PFSK-1 (cell line): ENCODE results near the gene KHDC3L.

Experiments used
- POLR2AphosphoS5 ChIP-seq: IDR thresholded peaks from 2 replicates; pipeline ENCODE4 v1.6.1; 2012; ENCODE audit warnings: low read depth, mild to moderate bottlenecking, control low read depth, low read length, moderate library complexity
- REST ChIP-seq, 2 experiments: IDR thresholded peaks; 2 replicates each; pipeline versions ENCODE4 v1.6.1 to v1.8.0; 2011 to 2012; ENCODE audit warnings: low read depth in 2 of 2, low read length in 2 of 2, control low read depth in 1 of 2, inconsistent platforms in 1 of 2, mild to moderate bottlenecking in 1 of 2, moderate library complexity in 1 of 2; ENCODE audit not compliant: insufficient read depth in 1 of 2
- SIN3A ChIP-seq: IDR thresholded peaks from 2 replicates; pipeline ENCODE4 v1.6.1; 2012; ENCODE audit warnings: mild to moderate bottlenecking, low read length, moderate library complexity, borderline replicate concordance; ENCODE audit not compliant: insufficient read depth

GRCh38 chr6:73353636-73354593 lies 8.5 kb upstream of the KHDC3L start, which contains the start of gene DPPA5:
- no peak for TF ChIP-seq POLR2AphosphoS5
- no peak for TF ChIP-seq SIN3A
- TF ChIP-seq REST (IDR thresholded peaks at IDR 0.05; ENCODE audit: insufficient read depth in 1 of 2, low read depth in 2 of 2, low read length in 2 of 2) = no peak
